H1 (cell line): ENCODE measurements around the gene HUWE1. TPM values are rescaled to one million over a fixed set of nuclear protein-coding genes. Genes with fewer than 3 reads are reported as not detected.

Source experiments
- CTCF ChIA-PET: fragments of 300-600 bp; sonication (Branson Sonifier 250); formaldehyde crosslinking; loops from one replicate; lab custom pipeline; 2021; ENCODE audit not compliant: partially characterized antibody; lab: Charles Lee
- POLR2A ChIA-PET: fragments of 300-600 bp; sonication (Branson Sonifier 250); formaldehyde crosslinking; loops from one replicate; lab custom pipeline; 2021; ENCODE audit warnings: inconsistent platforms; ENCODE audit not compliant: partially characterized antibody; lab: Charles Lee
- DNase-seq, 2 experiments: peaks; one replicate each; pipeline versions ENCODE4 v3.0.0 to v3.0.0-alpha.2; 2010 to 2022; ENCODE audit warnings: low spot score in 2 of 2, low read depth in 1 of 2, mixed read lengths in 1 of 2
- FAIRE-seq: peaks from 2 replicates; lab custom pipeline; 2011; peaks lifted over from hg19 to GRCh38; lab: Jason Lieb, UNC
- H2AFZ ChIP-seq: 2 replicates; pipeline ENCODE4 v1.8.1; 2012; ENCODE audit warnings: low read length, inconsistent platforms
- H2AK5ac ChIP-seq: 2 replicates; pipeline ENCODE4 v1.6.1; 2013; ENCODE audit warnings: low read depth, low read length
- H2BK120ac ChIP-seq: replicated peaks from 2 replicates; pipeline ENCODE3; 2013; ENCODE audit warnings: low read depth, low read length, inconsistent platforms
- H2BK12ac ChIP-seq: 2 replicates; pipeline ENCODE4 v1.6.1; 2013; ENCODE audit warnings: low read depth, low read length
- H2BK15ac ChIP-seq: 2 replicates; pipeline ENCODE4 v1.6.1; 2013; ENCODE audit warnings: low read length
- H2BK20ac ChIP-seq: 2 replicates; pipeline ENCODE4 v1.6.1; 2013; ENCODE audit warnings: low read length
- H2BK5ac ChIP-seq: 2 replicates; pipeline ENCODE4 v1.6.1; 2013; ENCODE audit warnings: low read depth, low read length
- H3K14ac ChIP-seq: 2 replicates; pipeline ENCODE4 v1.6.1; 2013; ENCODE audit warnings: inconsistent platforms; ENCODE audit not compliant: insufficient read length
- H3K18ac ChIP-seq: 2 replicates; pipeline ENCODE4 v1.6.1; 2013; ENCODE audit warnings: low read length; ENCODE audit errors: extremely low read depth
- H3K23ac ChIP-seq: 2 replicates; pipeline ENCODE4 v1.6.1; 2013; ENCODE audit warnings: inconsistent platforms; ENCODE audit not compliant: insufficient read length
- H3K23me2 ChIP-seq: 2 replicates; pipeline ENCODE4 v1.6.1; 2013; ENCODE audit warnings: low read depth, low read length
- H3K27ac ChIP-seq: 2 replicates; pipeline ENCODE4 v1.6.1; 2011; ENCODE audit warnings: low read depth, low read length, inconsistent platforms
- H3K27me3 ChIP-seq, 4 experiments: replicated peaks in 1 of 4; 1 replicate in 1 of 4; 2 replicates in 3 of 4; pipeline versions ENCODE4 v1.6.1 to v1.8.1; 2011 to 2013; ENCODE audit warnings: low read length in 3 of 4, mild to moderate bottlenecking in 3 of 4, inconsistent platforms in 2 of 4, mixed read lengths in 2 of 4, moderate library complexity in 1 of 4; ENCODE audit not compliant: control insufficient read depth in 3 of 4, insufficient read depth in 3 of 4; ENCODE audit errors: extremely low read depth in 1 of 4
- H3K36me3 ChIP-seq, 4 experiments: 2 replicates each; pipeline versions ENCODE4 v1.6.1 to v1.8.1; 2011 to 2013; ENCODE audit warnings: mild to moderate bottlenecking in 4 of 4, low read length in 3 of 4, moderate library complexity in 2 of 4, control low read depth in 1 of 4, inconsistent platforms in 1 of 4; ENCODE audit not compliant: insufficient read depth in 4 of 4, control insufficient read depth in 2 of 4
- H3K4ac ChIP-seq: replicated peaks from 2 replicates; pipeline ENCODE3; 2013; ENCODE audit warnings: low read length, low read depth, mixed read lengths, inconsistent platforms; ENCODE audit not compliant: insufficient read length
- H3K4me1 ChIP-seq, 4 experiments: replicated peaks in 1 of 4; 1 replicate in 1 of 4; 2 replicates in 3 of 4; pipeline versions ENCODE4 v1.6.1 to v1.8.1; 2011 to 2013; ENCODE audit warnings: low read length in 3 of 4, inconsistent platforms in 2 of 4, mixed read lengths in 1 of 4; ENCODE audit not compliant: insufficient read depth in 4 of 4, control insufficient read depth in 3 of 4
- H3K4me2 ChIP-seq, 2 experiments: 2 replicates each; pipeline versions ENCODE4 v1.6.1 to v1.8.1; 2011 to 2013; ENCODE audit warnings: low read depth in 2 of 2, low read length in 2 of 2, control low read depth in 1 of 2, inconsistent platforms in 1 of 2, mild to moderate bottlenecking in 1 of 2; ENCODE audit not compliant: insufficient read depth in 1 of 2
- H3K4me3 ChIP-seq, 4 experiments: fragments of 200-600, 300-600 bp in 1 of 4; sonication (generic), shearing (Covaris generic), sonication (Bioruptor Twin) in 1 of 4; 2 replicates each; pipeline versions ENCODE4 v1.5.1 to v1.8.1; 2011 to 2016; ENCODE audit warnings: low read length in 4 of 4, low read depth in 3 of 4, control low read depth in 2 of 4, inconsistent platforms in 2 of 4, mild to moderate bottlenecking in 2 of 4, mixed read lengths in 1 of 4, moderate library complexity in 1 of 4; ENCODE audit not compliant: insufficient read depth in 2 of 4; ENCODE audit errors: extremely low read depth in 1 of 4
- H3K56ac ChIP-seq: replicated peaks from 2 replicates; pipeline ENCODE3; 2013; ENCODE audit warnings: low read depth, mild to moderate bottlenecking, mixed read lengths, low read length, inconsistent platforms; ENCODE audit not compliant: insufficient read length
- H3K79me1 ChIP-seq: 2 replicates; pipeline ENCODE4 v1.6.1; 2013; ENCODE audit warnings: low read depth, low read length, control low read depth
- H3K79me2 ChIP-seq, 2 experiments: 2 replicates each; pipeline versions ENCODE4 v1.6.1 to v1.8.1; 2012 to 2013; ENCODE audit warnings: low read length in 2 of 2, mild to moderate bottlenecking in 2 of 2, inconsistent platforms in 1 of 2; ENCODE audit not compliant: insufficient read depth in 2 of 2, control insufficient read depth in 1 of 2
- H3K9ac ChIP-seq, 4 experiments: replicated peaks in 1 of 4; 1 replicate in 1 of 4; 2 replicates in 3 of 4; pipeline versions ENCODE4 v1.6.1 to v1.8.1; 2011 to 2013; ENCODE audit warnings: low read depth in 3 of 4, low read length in 3 of 4, control low read depth in 2 of 4, mild to moderate bottlenecking in 2 of 4, moderate library complexity in 2 of 4, inconsistent platforms in 1 of 4; ENCODE audit errors: extremely low read depth in 1 of 4
- H3K9me3 ChIP-seq, 2 experiments: 2 replicates each; pipeline versions ENCODE4 v1.6.1 to v1.8.1; 2012 to 2013; ENCODE audit warnings: mild to moderate bottlenecking in 2 of 2, moderate library complexity in 2 of 2, control low read depth in 1 of 2, inconsistent platforms in 1 of 2, low read depth in 1 of 2, low read length in 1 of 2, mixed read lengths in 1 of 2; ENCODE audit not compliant: insufficient read depth in 2 of 2
- H4K20me1 ChIP-seq, 2 experiments: replicated peaks in 1 of 2; 2 replicates each; pipeline versions ENCODE3 to v1.8.1; 2011 to 2013; ENCODE audit warnings: inconsistent platforms in 2 of 2, low read length in 2 of 2, mild to moderate bottlenecking in 1 of 2; ENCODE audit not compliant: insufficient read depth in 2 of 2, control insufficient read depth in 1 of 2
- H4K5ac ChIP-seq: 2 replicates; pipeline ENCODE4 v1.6.1; 2013; ENCODE audit warnings: low read length, low read depth, mixed read lengths, inconsistent platforms; ENCODE audit not compliant: insufficient read length
- H4K8ac ChIP-seq: 2 replicates; pipeline ENCODE4 v1.8.0; 2013; ENCODE audit warnings: mild to moderate bottlenecking, moderate library complexity, low read length, inconsistent platforms; ENCODE audit not compliant: insufficient read depth; ENCODE audit errors: extremely low read depth
- H4K91ac ChIP-seq: replicated peaks from 2 replicates; pipeline ENCODE3; 2013; ENCODE audit warnings: low read length, mixed read lengths, inconsistent platforms; ENCODE audit not compliant: insufficient read length
- CBX5 ChIP-seq: fragments of 300-800, 300-1000 bp; sonication (generic); IDR thresholded peaks from 2 replicates; pipeline ENCODE4 v1.7.1; 2016; ENCODE audit warnings: antibody characterized with exemption, low read length, low read depth
- JUN ChIP-seq: IDR thresholded peaks from 2 replicates; pipeline ENCODE4 v1.6.1; 2011; ENCODE audit warnings: low read depth, mild to moderate bottlenecking, improper control_type of control experiment, low read length
- POLR2AphosphoS5 ChIP-seq: IDR thresholded peaks from 2 replicates; pipeline ENCODE4 v1.6.1; 2011; ENCODE audit warnings: low read depth, low read length
- SIN3A ChIP-seq, 2 experiments: IDR thresholded peaks in 1 of 2; conservative IDR thresholded peaks in 1 of 2; 2 replicates each; pipeline ENCODE4 v1.6.1; 2011 to 2012; ENCODE audit warnings: low read length in 2 of 2, improper control_type of control experiment in 1 of 2, low read depth in 1 of 2, mild to moderate bottlenecking in 1 of 2
- SIX5 ChIP-seq: IDR thresholded peaks from 2 replicates; pipeline ENCODE4 v1.6.1; 2011; ENCODE audit warnings: mild to moderate bottlenecking, low read depth, low read length
- SP2 ChIP-seq: IDR thresholded peaks from 2 replicates; pipeline ENCODE4 v1.6.1; 2012; ENCODE audit warnings: mild to moderate bottlenecking, low read length, inconsistent platforms
- TAF7 ChIP-seq: optimal IDR thresholded peaks from 2 replicates; pipeline ENCODE3; 2011; ENCODE audit warnings: low read depth, mild to moderate bottlenecking, inconsistent platforms, low read length, moderate library complexity, borderline replicate concordance
- WGBS, 2 experiments: shearing (Covaris generic) in 1 of 2; methylation state at CpG; one replicate each; pipeline versions ENCODE4 v1.1.6 to v1.1.7; 2013 to 2015; ENCODE audit warnings: low lambda C conversion rate in 2 of 2, mixed read lengths in 2 of 2, inconsistent platforms in 1 of 2, low coverage in 1 of 2, missing lambda C conversion rate in 1 of 2; ENCODE audit not compliant: insufficient replicate concordance in 2 of 2, insufficient coverage in 1 of 2, insufficient read length in 1 of 2; ENCODE audit errors: extremely low coverage in 1 of 2, missing lambda C conversion rate in 1 of 2; 5-methylcytosine and 5-hydroxymethylcytosine counted together
- polyA plus RNA-seq, 7 experiments: library from polyadenylated mRNA; depleted of rRNA in 3 of 7; stranded (reverse) in 5 of 7; unstranded in 2 of 7; fragments of >200 nt in 5 of 7; fragments of 200-250 nt in 2 of 7; gene quantifications; 1 replicate in 5 of 7; 2 replicates in 1 of 7; 4 replicates in 1 of 7; pipeline versions ENCODE4 v1.2.1 to v1.2.3, GENCODE V29; 2011 to 2013; ENCODE audit warnings: missing spikeins in 2 of 7, mixed read lengths in 2 of 7
- total RNA-seq: library from RNA; stranded (reverse); fragmentation: NEBNext Ultra II Directional; extraction: Animal tissue kit (Norgen Biotek cat#: 25700); gene quantifications from 2 replicates; pipeline ENCODE4 v1.2.1, GENCODE V29; 2021

Gene HUWE1
- total and polyA plus RNA-seq, 2 of the 8 experiments (the other 6 are each of a cell fraction or from before 2014, with no cell fraction given), result 114 to 252 TPM

- Histone ChIP-seq H3K14ac (no peak overlapping the region), H3K9ac (no peak overlapping the region), H4K20me1 (peaks cover 0 to 1% of the 10 kb centered on the region in 2 experiments), H3K56ac (no peak overlapping the region), H3K79me1 (no peaks in the 10 kb centered on the region), H2BK120ac (no peak overlapping the region), H2AK5ac (no peak overlapping the region), H3K4me2 (no peak overlapping the region), H2BK5ac (no peak overlapping the region), H3K27ac (no peak overlapping the region), H2AFZ (no peak overlapping the region), H2BK12ac (no peak overlapping the region), H3K79me2 (no peaks in the 10 kb centered on the region), H3K9me3 (no peaks in the 10 kb centered on the region), H3K18ac (no peak overlapping the region), H4K8ac (no peak overlapping the region), H3K4me3 (no peak overlapping the region), H2BK20ac (no peak overlapping the region), H3K4me1 (no peaks in the 10 kb centered on the region), H3K23ac (no peak overlapping the region), H4K91ac (no peak overlapping the region), H3K27me3 (no peaks in the 10 kb centered on the region), H3K36me3 (peaks cover 4 to 85% (median 28%) of the 10 kb centered on the region in 4 experiments), H2BK15ac (no peak overlapping the region), H3K23me2 (no peaks in the 10 kb centered on the region), H3K4ac (no peak overlapping the region), H4K5ac (no peak overlapping the region)
- WGBS, 2 experiments, result 94% methylated on average over 2 of the region's 2 CpGs; no CpG with 5 or more reads in 1 of the 2 experiments
- TF ChIP-seq CBX5 (no peak), SIN3A (conservative IDR thresholded peaks at IDR 0.05 in 1 of 2, IDR thresholded peaks at IDR 0.05 in 1 of 2; ENCODE audit: low read depth in 1 of 2, low read length in 2 of 2) (no peak), TAF7 (no peak), POLR2AphosphoS5 (no peak), SP2 (no peak), JUN (no peak), SIX5 (no peak)
- DNase-seq (no peak), FAIRE-seq (no peak)
- CTCF ChIA-PET, result no interaction called here
- POLR2A ChIA-PET, result no interaction called here
Observed at GRCh38 chrX:53606456-53606855, 80.1 kb downstream of the HUWE1 start.
